Bronchus fibroblast of lung (primary cell): ENCODE measurements around the gene ANKRD10. TPM values are rescaled to one million over a fixed set of nuclear protein-coding genes. Genes with fewer than 3 reads are reported as not detected.

Source experiments
- total RNA-seq: library from RNA; depleted of rRNA; stranded (reverse); fragments of >200 nt; gene quantifications from 2 replicates; pipeline ENCODE4 v1.2.3, GENCODE V29; 2015

ANKRD10 gene
- 21.9 and 23.9 TPM in 2 replicates for total RNA-seq

GRCh38 chr13:110915057-110915873, at the start of gene ANKRD10:
TSS of gene ANKRD10 (minus strand) at chr13:110915069. CDS start at chr13:110914934, 135 bp downstream.

Other genes with a start within 250 kb of the ANKRD10 start
- gene CARS2, start 209.0 kb downstream of the ANKRD10 start, total RNA-seq: 63.4 and 65.3 TPM in 2 replicates
- 15.5 and 16.5 TPM in 2 replicates for gene ING1, start 201.4 kb downstream of the ANKRD10 start, total RNA-seq
- 17.5 and 25.3 TPM in 2 replicates for gene ARHGEF7, start 200.2 kb upstream of the ANKRD10 start, total RNA-seq